ENCODE data around the gene MAGI1.

DNA sequence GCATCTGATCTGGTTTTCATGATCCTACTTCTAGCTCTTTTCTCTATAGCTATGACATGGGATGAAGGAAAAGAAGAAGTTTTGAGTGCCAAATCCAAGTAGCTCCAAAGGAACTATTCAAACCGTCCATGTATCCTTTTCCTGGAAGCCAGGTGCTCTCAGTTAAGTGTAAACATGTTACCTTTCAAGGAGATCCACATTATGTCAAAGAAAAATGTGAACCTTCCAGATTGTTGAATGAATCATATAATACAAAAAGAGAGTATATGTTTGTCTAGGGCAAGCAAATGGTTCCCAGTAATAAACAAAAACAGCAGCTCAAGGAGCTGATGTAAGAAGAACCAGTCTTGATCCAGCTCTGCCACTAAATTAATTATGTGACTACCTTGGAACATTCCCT, 534.9 kb downstream of the MAGI1 start:
- no peak for TF ChIP-seq GATA2 (IDR thresholded peaks at IDR 0.05; ENCODE audit: low read depth, low read length)
- TF ChIP-seq GATA3 (IDR thresholded peaks at IDR 0.05; ENCODE audit: low read depth, low read length) = no peak

Measured in SH-SY5Y (cell line).